Hematopoietic multipotent progenitor cell treated with erythropoietin and hydrocortisone succinate and interleukin-3 and kit ligand, for 17 days (in vitro differentiated cells): ENCODE measurements around the gene GINM1.

Experiments
- DNase-seq: peaks from one replicate; pipeline ENCODE4 v3.0.0-alpha.2; 2015; ENCODE audit warnings: low spot score

Gene GINM1

DNA sequence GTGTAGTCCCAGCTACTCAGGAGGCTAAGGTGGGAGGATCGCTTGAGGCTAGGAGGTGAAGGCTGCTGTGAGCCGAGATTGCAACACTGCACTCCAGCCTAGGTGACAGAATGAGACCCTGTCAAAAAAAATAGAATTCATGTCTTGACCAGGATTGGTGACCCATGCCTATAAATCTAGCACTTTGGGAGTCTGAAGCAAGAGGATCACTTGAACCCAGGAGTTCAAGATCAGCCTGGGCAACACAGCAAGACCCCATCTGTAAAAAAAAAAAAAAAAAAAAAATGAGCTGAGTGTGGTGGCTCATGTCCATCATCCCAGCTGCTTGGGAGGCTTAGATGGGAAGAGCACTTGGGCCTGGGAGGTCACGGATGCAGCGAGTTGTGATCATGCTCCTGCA is 34.3 kb downstream of the GINM1 start:
- DNase-seq, result no peak

DNA sequence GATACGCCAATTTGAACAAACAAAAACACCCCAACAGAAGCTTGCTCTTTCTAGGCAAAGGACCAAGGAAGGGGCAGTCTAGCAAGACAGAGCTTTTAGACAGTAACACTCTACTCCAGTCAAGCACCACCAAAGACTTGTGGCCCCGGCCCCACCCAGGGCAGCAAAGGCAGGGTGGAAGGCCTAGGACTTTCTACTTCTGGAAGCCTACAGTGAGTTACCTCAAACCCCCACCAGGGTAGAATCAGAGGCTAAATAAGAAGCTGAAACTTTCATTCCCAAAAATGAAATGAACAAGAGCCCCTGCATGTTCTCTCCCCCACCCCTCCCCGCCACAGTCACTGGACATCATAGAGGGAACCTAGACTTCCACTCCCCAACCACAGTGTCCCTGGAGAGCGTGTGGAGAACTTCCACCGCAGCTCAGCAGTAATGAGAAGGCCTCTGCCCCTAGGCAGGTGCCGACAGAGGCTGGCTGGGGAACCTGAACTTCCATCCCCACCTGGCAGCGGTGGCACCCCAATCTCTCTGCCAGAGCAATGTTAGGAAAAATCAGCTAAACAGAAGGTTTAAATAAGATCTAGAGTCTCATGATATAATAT is 42.3 kb downstream of the GINM1 start:
- DNase-seq, result no peak

DNA sequence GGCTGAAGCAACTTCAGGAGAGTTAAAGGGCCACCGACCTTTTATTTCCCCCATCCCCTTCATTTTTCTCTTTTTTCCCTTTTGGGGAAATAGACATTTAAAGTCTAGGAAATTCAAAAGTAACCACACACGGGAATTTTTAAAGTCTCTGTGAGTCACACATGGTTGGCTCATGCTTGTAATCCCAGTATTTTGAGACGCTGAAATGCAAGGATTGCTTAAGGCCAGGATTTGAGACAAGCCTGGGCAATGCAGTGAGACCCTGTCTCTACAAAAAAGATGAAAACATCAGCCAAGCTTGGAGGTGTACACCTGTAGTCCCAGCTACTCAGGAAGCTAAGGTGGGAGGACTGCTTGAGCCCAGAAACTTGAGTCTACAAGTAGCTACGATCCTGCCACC is 48.2 kb downstream of the GINM1 start:
- DNase-seq, result no peak

DNA sequence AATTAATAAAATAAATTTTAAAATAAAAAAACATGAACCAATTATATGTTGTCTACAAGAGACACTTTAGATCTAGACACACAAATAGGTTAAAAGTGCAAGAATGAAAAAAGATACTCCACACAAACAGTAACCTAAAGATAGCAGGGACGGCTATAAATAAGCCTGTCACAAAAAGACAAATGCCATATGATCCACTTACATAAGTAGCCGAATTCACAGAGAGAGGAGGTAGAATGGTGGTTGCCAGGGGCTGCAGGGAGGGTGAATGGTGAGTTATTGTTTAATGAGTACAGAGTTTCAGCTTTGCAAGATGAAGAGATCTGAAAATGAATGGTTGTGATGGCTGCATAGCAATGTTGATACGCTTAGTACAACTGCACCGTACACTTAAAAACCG is 49.6 kb downstream of the GINM1 start:
- DNase-seq, result no peak

DNA sequence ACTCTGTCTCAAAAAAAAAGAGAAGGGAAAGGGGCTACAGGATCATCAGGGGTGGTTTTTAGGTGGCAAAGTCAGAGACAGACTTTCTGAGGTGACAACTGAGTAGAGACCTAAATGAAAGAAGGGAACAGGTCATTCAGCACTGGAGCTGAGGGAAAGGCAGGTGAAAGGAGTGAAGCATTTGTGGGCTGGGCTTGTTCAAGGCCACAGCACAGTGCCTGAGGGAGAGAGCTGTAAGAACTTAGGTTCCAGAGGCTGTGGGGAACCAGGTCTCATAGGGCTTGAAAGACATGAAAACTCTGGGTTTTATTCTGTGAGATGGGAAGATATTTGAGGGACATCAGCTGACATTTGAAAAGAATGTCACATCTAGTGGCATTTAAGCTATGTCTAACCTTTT is 61.5 kb downstream of the GINM1 start:
- no peak for DNase-seq

DNA sequence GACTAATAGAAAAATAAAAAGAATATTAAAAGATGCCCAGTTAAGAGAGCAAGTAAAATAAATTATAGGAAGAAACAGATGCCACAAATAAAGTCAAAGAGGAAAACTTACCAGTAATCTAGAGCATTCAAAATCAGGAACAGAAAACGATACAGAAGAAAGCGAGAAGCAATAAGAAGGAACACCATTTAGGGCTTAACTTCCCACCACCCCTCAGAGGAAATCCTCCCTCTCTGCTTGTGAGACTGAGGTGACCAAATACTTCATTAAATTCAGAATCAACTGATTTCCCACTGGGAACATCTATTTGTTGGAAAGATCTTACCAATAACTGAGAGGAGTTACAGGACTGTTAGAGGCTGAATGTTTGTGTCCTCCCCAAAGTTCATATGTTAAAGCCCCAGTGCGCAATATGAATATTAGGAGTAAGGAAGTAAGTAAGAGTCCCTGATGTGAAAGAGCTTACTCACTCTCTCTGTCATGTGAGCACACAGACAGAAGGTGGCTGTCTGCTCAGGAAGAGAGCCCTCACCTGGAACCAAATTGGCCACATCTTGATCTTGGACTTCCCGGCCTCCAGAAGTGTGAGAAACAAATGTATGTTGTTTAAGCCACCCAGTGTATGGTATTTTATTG is 62.8 kb downstream of the GINM1 start:
- DNase-seq, result no peak

DNA sequence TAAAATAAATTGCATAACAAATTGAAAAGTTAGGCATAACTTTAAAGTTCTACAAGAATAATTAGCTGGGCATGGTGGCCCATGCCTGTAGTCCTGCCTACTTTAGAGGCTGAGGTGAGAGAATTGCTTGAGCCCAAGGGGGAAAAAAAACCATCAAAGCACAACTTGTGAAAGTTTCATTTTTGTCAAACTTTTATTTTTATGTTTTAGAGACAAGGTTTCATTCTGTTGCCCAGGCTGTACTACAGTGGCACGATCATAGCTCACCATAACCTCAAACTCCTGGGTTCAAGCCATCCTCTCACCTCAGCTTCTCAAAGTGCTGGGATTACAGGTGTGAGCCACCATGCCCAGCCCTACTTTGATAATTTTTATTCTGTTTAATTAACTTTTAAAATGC is 68.1 kb downstream of the GINM1 start:
- DNase-seq, result no peak

DNA sequence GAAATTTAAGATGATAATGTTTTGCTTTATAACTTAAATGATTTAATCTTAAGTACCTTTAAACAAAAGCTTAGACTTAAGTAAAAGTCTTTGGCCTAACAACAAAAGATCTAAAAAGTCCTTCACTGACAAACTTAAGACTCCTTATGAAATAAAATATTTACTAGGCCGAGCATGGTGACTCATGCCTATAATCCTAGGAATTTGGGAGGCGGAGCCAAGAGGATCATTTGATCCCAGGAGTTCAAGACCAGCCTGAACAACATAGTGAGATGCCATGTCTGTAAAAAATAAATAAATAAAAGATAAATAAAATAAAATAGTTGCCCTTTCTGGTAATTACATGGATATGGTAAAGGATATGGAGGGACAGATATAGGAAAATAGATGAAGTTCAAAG is 69.9 kb downstream of the GINM1 start:
- no peak for DNase-seq
